Trophoblast cell (in vitro differentiated cells and primary cell): ENCODE data around the gene BMP2K.

Experiments
- DNase-seq, 2 donors: peaks; one replicate each; pipeline ENCODE4 v3.0.0-alpha.2; 2016
- H2AFZ ChIP-seq: 2 replicates; pipeline ENCODE4 v1.6.1; 2013; ENCODE audit warnings: low read length, moderate library complexity, mild to moderate bottlenecking; ENCODE audit not compliant: insufficient read depth, poor library complexity
- H2AK5ac ChIP-seq: 2 replicates; pipeline ENCODE4 v1.6.1; 2013; ENCODE audit warnings: mild to moderate bottlenecking, low read length
- H2BK120ac ChIP-seq: 2 replicates; pipeline ENCODE4 v1.6.1; 2013; ENCODE audit warnings: low read length, mild to moderate bottlenecking, moderate library complexity; ENCODE audit not compliant: insufficient read depth, poor library complexity
- H2BK12ac ChIP-seq: 2 replicates; pipeline ENCODE4 v1.6.1; 2013; ENCODE audit warnings: mild to moderate bottlenecking, low read length, moderate library complexity
- H2BK5ac ChIP-seq: 2 replicates; pipeline ENCODE4 v1.6.1; 2013; ENCODE audit warnings: low read length, low read depth, moderate library complexity, mild to moderate bottlenecking; ENCODE audit not compliant: poor library complexity
- H3K14ac ChIP-seq: 2 replicates; pipeline ENCODE4 v1.6.1; 2013; ENCODE audit warnings: mild to moderate bottlenecking, low read length
- H3K18ac ChIP-seq: 2 replicates; pipeline ENCODE4 v1.6.1; 2013; ENCODE audit warnings: mild to moderate bottlenecking, low read length
- H3K23ac ChIP-seq: 2 replicates; pipeline ENCODE4 v1.6.1; 2013; ENCODE audit warnings: low read length
- H3K27ac ChIP-seq: 2 replicates; pipeline ENCODE4 v1.5.1; 2013; ENCODE audit warnings: low read depth, mild to moderate bottlenecking, inconsistent platforms, low read length, moderate library complexity
- H3K27me3 ChIP-seq: 2 replicates; pipeline ENCODE4 v1.6.1; 2013; ENCODE audit warnings: inconsistent platforms, mild to moderate bottlenecking, low read length, moderate library complexity; ENCODE audit not compliant: insufficient read depth
- H3K36me3 ChIP-seq, 2 experiments: 1 replicate in 1 of 2; 2 replicates in 1 of 2; pipeline ENCODE4 v1.6.1; 2013; ENCODE audit warnings: low read length in 2 of 2, mild to moderate bottlenecking in 2 of 2, moderate library complexity in 1 of 2; ENCODE audit not compliant: insufficient read depth in 2 of 2, control insufficient read depth in 1 of 2
- H3K4ac ChIP-seq: 2 replicates; pipeline ENCODE4 v1.6.1; 2013; ENCODE audit warnings: low read depth, mild to moderate bottlenecking, low read length, moderate library complexity
- H3K4me1 ChIP-seq, 2 experiments: 1 replicate in 1 of 2; 2 replicates in 1 of 2; pipeline ENCODE4 v1.6.1; 2013; ENCODE audit warnings: low read length in 2 of 2, mild to moderate bottlenecking in 2 of 2, moderate library complexity in 1 of 2; ENCODE audit not compliant: insufficient read depth in 2 of 2, control insufficient read depth in 1 of 2
- H3K4me2 ChIP-seq: 2 replicates; pipeline ENCODE4 v1.6.1; 2013; ENCODE audit warnings: inconsistent platforms, mild to moderate bottlenecking, low read length, moderate library complexity
- H3K4me3 ChIP-seq: 2 replicates; pipeline ENCODE4 v1.5.1; 2013; ENCODE audit warnings: mild to moderate bottlenecking, low read depth, low read length, inconsistent platforms
- H3K79me1 ChIP-seq: one replicate; pipeline ENCODE4 v1.6.1; 2013; ENCODE audit warnings: low read length
- H3K79me2 ChIP-seq: 2 replicates; pipeline ENCODE4 v1.6.1; 2013; ENCODE audit warnings: low read length, mild to moderate bottlenecking; ENCODE audit not compliant: control insufficient read depth, insufficient read depth, poor library complexity
- H3K9ac ChIP-seq: 2 replicates; pipeline ENCODE4 v1.6.1; 2013; ENCODE audit warnings: mild to moderate bottlenecking, low read length
- H3K9me3 ChIP-seq: 2 replicates; pipeline ENCODE4 v1.6.1; 2013; ENCODE audit warnings: low read depth, mild to moderate bottlenecking, control low read depth, inconsistent platforms, low read length; ENCODE audit not compliant: insufficient read depth
- H4K12ac ChIP-seq: 2 replicates; pipeline ENCODE4 v1.6.1; 2013; ENCODE audit warnings: low read depth, mild to moderate bottlenecking, low read length, moderate library complexity
- H4K8ac ChIP-seq: 2 replicates; pipeline ENCODE4 v1.6.1; 2013; ENCODE audit warnings: low read depth, mild to moderate bottlenecking, low read length, moderate library complexity
- H4K91ac ChIP-seq: one replicate; pipeline ENCODE4 v1.6.1; 2013; ENCODE audit warnings: low read depth, mild to moderate bottlenecking, low read length, moderate library complexity
- WGBS: extraction: QIAGEN DNeasy Blood & Tissue Kit; methylation state at CpG from one replicate; pipeline ENCODE4 v1.1.7; 2013; ENCODE audit warnings: missing lambda C conversion rate; ENCODE audit not compliant: insufficient read length, insufficient coverage; ENCODE audit errors: extremely low coverage; 5-methylcytosine and 5-hydroxymethylcytosine counted together

BMP2K gene

GRCh38 chr4:78777576-78777940 is 1.4 kb downstream of the BMP2K start:
- WGBS = 100% methylated on average over 1 of the region's 8 CpGs
- Histone ChIP-seq H3K14ac (no peak overlapping the region), H3K27ac (no peak overlapping the region)

GRCh38 chr4:78778530-78778929 is 2.4 kb downstream of the BMP2K start:
- Histone ChIP-seq H3K4me1 (peaks cover 0 to 3% of the 10 kb centered on the region in 2 experiments), H3K27me3 (no peaks in the 10 kb centered on the region), H3K79me2 (peaks cover 7% of the 10 kb centered on the region), H2BK120ac (no peak overlapping the region), H3K14ac (no peak overlapping the region), H4K8ac (no peak overlapping the region), H3K4me3 (no peak overlapping the region), H3K9me3 (peaks cover 2% of the 10 kb centered on the region), H2AK5ac (no peak overlapping the region), H2BK12ac (no peak overlapping the region), H3K27ac (no peak overlapping the region), H4K12ac (no peak overlapping the region), H2BK5ac (no peak overlapping the region), H3K79me1 (peaks cover 12% of the 10 kb centered on the region), H3K36me3 (no peaks in the 10 kb centered on the region), H2AFZ (no peak overlapping the region), H4K91ac (no peak overlapping the region), H3K18ac (no peak overlapping the region), H3K9ac (no peak overlapping the region), H3K23ac (no peak overlapping the region), H3K4ac (no peak overlapping the region), H3K4me2 (no peak overlapping the region)
- no peak for DNase-seq
- WGBS = no CpG with 5 or more reads among the region's 4 CpGs

More at GRCh38 chr4:78777576-78777940, 1.4 kb downstream of the BMP2K start:
- Histone ChIP-seq H4K12ac (no peak overlapping the region), H2BK5ac (no peak overlapping the region), H3K4ac (no peak overlapping the region), H3K79me2 (peaks cover 7% of the 10 kb centered on the region), H3K79me1 (peaks cover 12% of the 10 kb centered on the region), H4K91ac (no peak overlapping the region), H3K36me3 (no peaks in the 10 kb centered on the region), H3K23ac (no peak overlapping the region), H2BK12ac (no peak overlapping the region), H3K9ac (no peak overlapping the region), H4K8ac (no peak overlapping the region), H2BK120ac (no peak overlapping the region), H3K18ac (no peak overlapping the region), H3K27me3 (no peaks in the 10 kb centered on the region), H3K4me2 (no peak overlapping the region), H3K4me1 (peaks cover 0 to 3% of the 10 kb centered on the region in 2 experiments), H3K4me3 (no peak overlapping the region), H3K9me3 (peaks cover 2% of the 10 kb centered on the region), H2AFZ (no peak overlapping the region), H2AK5ac (no peak overlapping the region)
- DNase-seq = no peak

GRCh38 chr4:78779280-78779679 is 3.1 kb downstream of the BMP2K start:
- Histone ChIP-seq H3K9me3 (no peaks in the 10 kb centered on the region), H3K23ac (no peak overlapping the region), H3K18ac (no peak overlapping the region), H3K79me2 (peaks cover 7% of the 10 kb centered on the region), H2BK12ac (no peak overlapping the region), H3K4me3 (no peak overlapping the region), H4K91ac (no peak overlapping the region), H3K36me3 (no peaks in the 10 kb centered on the region), H2AK5ac (no peak overlapping the region), H3K79me1 (peaks cover 12% of the 10 kb centered on the region), H2AFZ (no peak overlapping the region), H3K14ac (no peak overlapping the region), H3K27ac (no peak overlapping the region), H4K12ac (no peak overlapping the region), H2BK120ac (no peak overlapping the region), H3K27me3 (no peaks in the 10 kb centered on the region), H2BK5ac (no peak overlapping the region), H3K9ac (no peak overlapping the region), H4K8ac (no peak overlapping the region), H3K4me2 (no peak overlapping the region), H3K4me1 (peaks cover 0 to 3% of the 10 kb centered on the region in 2 experiments), H3K4ac (no peak overlapping the region)
- no peak for DNase-seq
- no CpG with 5 or more reads among the region's 2 CpGs for WGBS

- H2AFZ ChIP-seq = no peak overlapping the region
- H4K8ac ChIP-seq = no peak overlapping the region
- no peaks in the 10 kb centered on the region for H3K27me3 ChIP-seq
- no peaks in the 10 kb centered on the region for H3K36me3 ChIP-seq
- no peak overlapping the region for H3K4ac ChIP-seq
- H4K91ac ChIP-seq = no peak overlapping the region
- H3K9ac ChIP-seq = no peak overlapping the region
- H3K4me3 ChIP-seq = no peak overlapping the region
- H3K79me2 ChIP-seq = peaks cover 7% of the 10 kb centered on the region
- H3K4me2 ChIP-seq = no peak overlapping the region
- no peak overlapping the region for H2BK5ac ChIP-seq
- no peak for DNase-seq
- no peak overlapping the region for H3K27ac ChIP-seq
- no peak overlapping the region for H3K14ac ChIP-seq
- H3K23ac ChIP-seq = no peak overlapping the region
- no peak overlapping the region for H2BK120ac ChIP-seq
- H3K9me3 ChIP-seq = no peaks in the 10 kb centered on the region
- H2AK5ac ChIP-seq = no peak overlapping the region
- H4K12ac ChIP-seq = no peak overlapping the region
- WGBS = no CpG with 5 or more reads among the region's 2 CpGs
- H3K4me1 ChIP-seq = peaks cover 0 to 2% of the 10 kb centered on the region in 2 experiments
- H2BK12ac ChIP-seq = no peak overlapping the region
- peaks cover 12% of the 10 kb centered on the region for H3K79me1 ChIP-seq
- no peak overlapping the region for H3K18ac ChIP-seq
Observed at GRCh38 chr4:78780093-78780492, 3.9 kb downstream of the BMP2K start.
